T-helper 17 cell (primary cell): ENCODE results near the gene SIGLEC12. TPM values are rescaled to one million over a fixed set of nuclear protein-coding genes. Genes with fewer than 3 reads are reported as not detected.

Experiments used
- ATAC-seq: fragments of 150-1000 bp; cut with Tn5 transposase; 2 replicates; pipeline ENCODE4 v1.10.0; 2021; ENCODE audit warnings: mild to moderate bottlenecking, moderate library complexity
- DNase-seq, 3 donors: peaks; one replicate each; pipeline versions ENCODE4 v3.0.0 to v3.0.0-alpha.2; 2020 to 2021
- H3K9me3 ChIP-seq: one replicate; pipeline ENCODE4 v1.7.0; 2013; ENCODE audit warnings: low read length, mild to moderate bottlenecking; ENCODE audit not compliant: control insufficient read depth, poor library complexity, severe bottlenecking
- H3K27ac Mint-ChIP-seq: one replicate; pipeline ENCODE4 v1.8.0; 2022; ENCODE audit warnings: mild to moderate bottlenecking, moderate library complexity, mixed read lengths
- H3K27me3 Mint-ChIP-seq: one replicate; pipeline ENCODE4 v1.8.0; 2022; ENCODE audit warnings: mixed read lengths
- H3K36me3 Mint-ChIP-seq: one replicate; pipeline ENCODE4 v1.8.0; 2022; ENCODE audit warnings: low read depth, mixed read lengths
- H3K4me1 Mint-ChIP-seq: one replicate; pipeline ENCODE4 v1.8.0; 2022; ENCODE audit warnings: mild to moderate bottlenecking, mixed read lengths
- H3K4me3 Mint-ChIP-seq: one replicate; pipeline ENCODE4 v1.8.0; 2022; ENCODE audit warnings: mild to moderate bottlenecking, moderate library complexity, mixed read lengths
- total RNA-seq, 4 donors: library from RNA in 2 of 4; stranded (reverse) in 2 of 4; gene quantifications; one replicate each; pipeline ENCODE4 v1.2.3 and lab custom pipeline; 2022 to 2026

Gene SIGLEC12
- total RNA-seq, 2 donors from 2014 or later = not detected

GRCh38 chr19:51539821-51540366 lies 38.3 kb upstream of the SIGLEC12 start:
- H3K4me3 Mint-ChIP-seq = no peak overlapping the region
- H3K27me3 Mint-ChIP-seq = peaks cover 72% of the 10 kb centered on the region
- H3K9me3 ChIP-seq = no peaks in the 10 kb centered on the region
- H3K27ac Mint-ChIP-seq = no peak overlapping the region
- ATAC-seq (no peak), DNase-seq (no peak)
- H3K36me3 Mint-ChIP-seq = peaks cover 2% of the 10 kb centered on the region
- no peaks in the 10 kb centered on the region for H3K4me1 Mint-ChIP-seq

DNA sequence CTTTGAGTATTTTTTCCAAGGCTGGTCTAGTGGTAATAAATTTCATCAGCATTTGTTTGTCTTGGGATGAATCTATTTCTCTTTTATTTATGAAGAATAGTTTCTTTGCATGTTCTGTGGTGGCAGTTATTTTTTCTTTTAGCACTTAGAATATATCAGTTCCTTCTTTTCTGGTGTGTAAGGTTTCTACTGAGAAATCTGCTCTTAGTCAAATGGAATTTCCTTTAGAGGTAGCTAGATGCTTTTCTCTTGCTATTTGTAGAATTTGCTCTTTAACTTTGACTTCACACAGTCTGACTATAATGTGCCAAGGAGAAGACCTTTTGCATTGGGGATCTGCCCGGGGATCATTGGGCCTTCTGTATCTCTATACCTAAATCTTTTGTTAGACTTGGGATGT lies 33.9 kb upstream of the SIGLEC12 start:
- no peak overlapping the region for H3K4me3 Mint-ChIP-seq
- ATAC-seq = no peak
- H3K27ac Mint-ChIP-seq = no peak overlapping the region
- no peaks in the 10 kb centered on the region for H3K36me3 Mint-ChIP-seq
- no peak for DNase-seq
- no peaks in the 10 kb centered on the region for H3K9me3 ChIP-seq
- H3K4me1 Mint-ChIP-seq = no peaks in the 10 kb centered on the region
- H3K27me3 Mint-ChIP-seq = peaks cover 65% of the 10 kb centered on the region

DNA sequence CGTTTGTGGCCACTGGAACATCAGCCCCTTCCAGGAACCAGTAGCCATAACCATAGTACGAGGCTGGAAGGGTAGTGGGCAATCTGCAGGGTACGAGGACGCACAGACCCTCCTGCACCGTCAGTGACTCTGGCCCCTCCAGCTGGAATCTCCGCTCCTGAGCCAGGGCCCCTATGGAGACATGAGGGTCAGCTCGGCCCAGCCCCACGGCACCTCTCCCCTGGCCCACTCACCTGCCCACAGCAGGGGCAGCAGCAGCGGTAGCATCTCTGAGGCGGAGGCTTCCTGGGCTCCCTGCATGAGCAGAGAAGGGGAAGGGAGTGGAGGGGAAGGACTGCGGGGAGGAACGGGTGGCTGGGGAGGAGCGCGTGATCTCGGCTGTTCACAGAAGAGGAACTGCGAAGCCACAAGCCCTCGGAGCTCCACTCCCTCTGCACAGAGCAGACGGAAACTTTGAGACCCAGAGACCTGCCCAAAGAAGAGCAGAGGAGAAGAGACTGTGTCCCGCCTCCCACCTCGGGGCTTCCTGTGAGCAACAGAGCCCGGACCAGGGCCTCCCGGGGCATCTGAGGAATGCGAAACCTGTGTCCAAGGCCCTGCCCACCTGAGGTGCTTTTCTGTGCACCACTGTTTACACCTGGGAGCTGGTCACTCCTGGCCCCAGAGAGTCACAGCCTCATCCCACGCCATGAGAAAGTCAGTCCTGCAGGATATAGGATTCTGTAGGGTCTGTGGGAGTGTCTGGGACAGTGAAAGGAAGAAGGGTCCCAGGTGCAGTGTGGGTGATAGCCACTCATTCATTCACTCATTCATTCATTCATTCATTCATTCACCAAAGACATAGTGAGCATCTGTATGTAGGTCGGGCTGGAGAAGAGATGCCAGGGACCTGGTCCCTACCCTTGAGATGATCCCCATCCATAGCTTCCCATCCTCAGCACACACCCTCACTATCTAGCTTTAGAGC lies 30.0 kb upstream of the SIGLEC12 start, which contains the start of gene SIGLEC6:
TSS of gene SIGLEC6 (minus strand) at position 322 of the 967 bp plus-strand sequence. CDS start at position 300, 22 bp downstream.
- Mint-ChIP-seq H3K27me3 (peaks cover 69% of the 10 kb centered on the region), H3K27ac (no peak within 1 kb of the TSS), H3K36me3 (no peaks in the 10 kb centered on the region), H3K4me1 (no peaks in the 10 kb centered on the region), H3K4me3 (no peak within 1 kb of the TSS)
- no peaks in the 10 kb centered on the region for H3K9me3 ChIP-seq
- ATAC-seq = peak; percentile 66
- DNase-seq = no peak

DNA sequence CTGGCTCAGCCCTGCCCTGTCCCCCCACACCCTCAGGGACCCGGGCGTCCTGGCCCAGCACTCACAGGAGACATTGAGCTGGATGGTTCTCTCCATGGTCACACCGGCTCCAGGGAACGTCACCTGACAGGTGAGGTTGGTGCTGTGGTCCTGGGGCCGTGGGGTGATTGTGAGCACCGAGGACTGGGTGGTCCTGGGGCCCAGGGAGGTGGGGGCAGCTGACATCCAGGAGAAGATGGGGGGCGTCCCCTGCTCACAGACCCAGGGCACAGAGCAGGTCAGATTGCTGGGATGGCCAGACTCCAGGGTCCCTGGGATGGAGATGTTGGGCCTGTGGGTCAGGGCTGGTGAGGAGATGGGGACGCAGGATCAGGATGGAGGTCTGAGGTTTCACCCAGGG lies 29.0 kb upstream of the SIGLEC12 start:
- Mint-ChIP-seq H3K4me1 (no peaks in the 10 kb centered on the region), H3K36me3 (no peaks in the 10 kb centered on the region), H3K27me3 (peaks cover 69% of the 10 kb centered on the region), H3K27ac (no peak overlapping the region), H3K4me3 (no peak overlapping the region)
- H3K9me3 ChIP-seq = no peaks in the 10 kb centered on the region
- ATAC-seq (no peak), DNase-seq (no peak)

DNA sequence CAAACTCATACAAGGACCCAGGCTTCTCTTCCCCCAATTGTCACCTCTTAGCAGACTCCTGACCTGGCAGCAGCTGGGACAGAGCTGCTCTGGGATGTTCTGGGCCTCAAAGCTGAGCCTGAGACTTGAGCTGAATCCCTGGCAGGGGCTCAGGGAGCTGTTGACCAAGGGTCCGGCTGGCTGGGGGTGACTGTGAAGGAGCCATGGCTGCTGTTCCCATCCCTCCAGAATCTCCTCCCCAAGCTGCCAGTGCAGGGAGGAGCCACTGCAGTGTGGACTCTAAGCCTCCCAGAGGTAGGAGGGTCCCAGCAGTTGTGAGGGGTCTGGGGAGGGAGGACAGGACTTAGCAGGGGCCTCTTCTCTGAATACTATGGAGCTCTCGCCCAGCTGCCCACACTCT lies 27.7 kb upstream of the SIGLEC12 start:
- peaks cover 74% of the 10 kb centered on the region for H3K27me3 Mint-ChIP-seq
- DNase-seq (no peak), ATAC-seq (no peak)
- H3K4me1 Mint-ChIP-seq = no peaks in the 10 kb centered on the region
- H3K4me3 Mint-ChIP-seq = no peak overlapping the region
- no peaks in the 10 kb centered on the region for H3K9me3 ChIP-seq
- H3K27ac Mint-ChIP-seq = no peak overlapping the region
- no peaks in the 10 kb centered on the region for H3K36me3 Mint-ChIP-seq

DNA sequence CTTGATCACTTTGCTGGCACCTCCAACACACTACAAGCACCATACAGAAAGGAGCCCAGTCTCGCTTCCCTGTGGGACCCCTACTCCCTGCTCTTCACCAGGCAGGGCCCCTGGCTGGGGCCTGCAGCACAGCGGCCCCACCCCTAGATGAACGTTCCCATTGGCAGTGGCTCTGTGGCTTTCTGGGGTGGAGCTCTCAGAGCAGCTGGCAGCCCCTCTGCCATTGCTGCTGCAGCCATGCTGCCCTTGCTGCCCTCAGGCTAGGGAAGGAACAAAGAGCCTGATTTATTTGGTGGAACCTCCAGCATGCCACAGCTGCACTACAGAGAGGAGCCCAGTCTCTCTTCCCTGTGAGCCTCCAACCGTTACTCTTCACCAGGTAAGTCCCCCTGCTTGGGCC lies 24.1 kb upstream of the SIGLEC12 start:
- no peak overlapping the region for H3K27ac Mint-ChIP-seq
- H3K27me3 Mint-ChIP-seq = peaks cover 81% of the 10 kb centered on the region
- H3K4me1 Mint-ChIP-seq = no peaks in the 10 kb centered on the region
- ATAC-seq = no peak
- no peak for DNase-seq
- no peak overlapping the region for H3K4me3 Mint-ChIP-seq
- no peaks in the 10 kb centered on the region for H3K9me3 ChIP-seq
- peaks cover 7% of the 10 kb centered on the region for H3K36me3 Mint-ChIP-seq

DNA sequence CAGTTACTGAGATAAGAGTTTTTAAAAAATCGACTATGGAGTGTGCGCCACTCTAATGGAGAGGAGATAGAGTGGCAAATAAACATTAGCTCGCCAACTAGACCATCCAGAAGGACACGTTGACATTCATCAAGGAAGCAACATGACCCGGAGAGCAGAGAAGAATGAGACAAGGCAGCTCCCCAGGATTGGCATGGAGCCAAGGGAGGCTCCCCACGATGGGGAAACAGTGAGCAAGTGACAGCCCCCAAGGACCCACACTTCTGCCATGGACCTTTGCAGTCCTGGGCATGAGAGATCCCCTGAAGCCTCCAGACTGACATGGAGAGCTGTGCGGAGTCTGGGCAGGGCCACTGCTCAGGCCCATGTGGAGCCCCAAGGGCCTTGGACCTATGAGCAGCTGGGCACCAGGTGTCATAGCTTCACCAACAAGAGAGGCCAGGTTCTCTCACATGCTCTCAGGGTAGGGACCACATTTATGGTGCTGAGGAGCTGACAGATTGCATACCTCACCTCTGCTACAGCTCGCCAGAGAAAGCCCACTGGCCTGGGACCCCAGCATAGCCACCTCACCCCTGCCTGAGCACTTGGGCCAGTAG lies 23.2 kb upstream of the SIGLEC12 start:
- no peaks in the 10 kb centered on the region for H3K9me3 ChIP-seq
- Mint-ChIP-seq H3K27ac (no peak overlapping the region), H3K4me3 (no peak overlapping the region), H3K27me3 (peaks cover 73% of the 10 kb centered on the region), H3K4me1 (no peaks in the 10 kb centered on the region), H3K36me3 (peaks cover 7% of the 10 kb centered on the region)
- no peak for ATAC-seq
- DNase-seq = no peak

DNA sequence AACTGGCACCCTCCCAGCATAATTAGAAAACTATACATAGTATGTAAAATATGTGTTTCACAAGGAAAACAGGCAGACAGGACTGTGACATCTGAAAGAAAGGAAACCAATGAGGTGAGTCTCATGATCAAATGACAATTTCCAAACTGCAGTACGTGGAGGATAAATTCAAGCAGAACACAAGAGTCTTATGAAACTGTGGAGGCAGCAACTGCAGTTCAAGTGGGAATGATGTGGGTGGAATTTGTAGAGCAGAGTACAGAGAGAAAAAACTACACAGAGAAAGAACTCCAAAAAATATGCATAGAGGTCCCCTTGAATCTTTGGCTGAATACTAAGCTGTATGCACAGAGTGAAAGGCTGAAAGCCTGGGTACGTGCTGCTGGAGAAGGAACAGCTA lies 20.2 kb upstream of the SIGLEC12 start:
- Mint-ChIP-seq H3K4me1 (no peaks in the 10 kb centered on the region), H3K27ac (no peak overlapping the region)

GRCh38 chr19:51521357-51521756 lies 19.8 kb upstream of the SIGLEC12 start:
- H3K9me3 ChIP-seq = no peaks in the 10 kb centered on the region
- no peak for ATAC-seq

More for the DNA sequence above, 20.2 kb upstream of the SIGLEC12 start:
- no peak for DNase-seq
- H3K9me3 ChIP-seq = no peaks in the 10 kb centered on the region
- peaks cover 65% of the 10 kb centered on the region for H3K27me3 Mint-ChIP-seq
- ATAC-seq = no peak
- H3K4me3 Mint-ChIP-seq = no peak overlapping the region
- peaks cover 10% of the 10 kb centered on the region for H3K36me3 Mint-ChIP-seq

GRCh38 chr19:51520728-51521127 lies 19.1 kb upstream of the SIGLEC12 start:
- Mint-ChIP-seq H3K4me1 (no peaks in the 10 kb centered on the region), H3K27me3 (peaks cover 59% of the 10 kb centered on the region), H3K27ac (no peak overlapping the region), H3K4me3 (no peak overlapping the region), H3K36me3 (peaks cover 10% of the 10 kb centered on the region)
- H3K9me3 ChIP-seq = no peaks in the 10 kb centered on the region
- no peak for DNase-seq
- no peak for ATAC-seq

More at GRCh38 chr19:51521357-51521756, 19.8 kb upstream of the SIGLEC12 start:
- no peak overlapping the region for H3K27ac Mint-ChIP-seq
- H3K4me1 Mint-ChIP-seq = no peaks in the 10 kb centered on the region
- peaks cover 65% of the 10 kb centered on the region for H3K27me3 Mint-ChIP-seq
- no peak overlapping the region for H3K4me3 Mint-ChIP-seq
- H3K36me3 Mint-ChIP-seq = peaks cover 10% of the 10 kb centered on the region
- DNase-seq = no peak

GRCh38 chr19:51514866-51515481 lies 13.4 kb upstream of the SIGLEC12 start:
- H3K4me3 Mint-ChIP-seq = no peak overlapping the region
- DNase-seq (no peak), ATAC-seq (no peak)
- no peak overlapping the region for H3K27ac Mint-ChIP-seq
- H3K27me3 Mint-ChIP-seq = peaks cover 50% of the 10 kb centered on the region
- no peaks in the 10 kb centered on the region for H3K9me3 ChIP-seq
- H3K36me3 Mint-ChIP-seq = peaks cover 6% of the 10 kb centered on the region
- no peaks in the 10 kb centered on the region for H3K4me1 Mint-ChIP-seq

DNA sequence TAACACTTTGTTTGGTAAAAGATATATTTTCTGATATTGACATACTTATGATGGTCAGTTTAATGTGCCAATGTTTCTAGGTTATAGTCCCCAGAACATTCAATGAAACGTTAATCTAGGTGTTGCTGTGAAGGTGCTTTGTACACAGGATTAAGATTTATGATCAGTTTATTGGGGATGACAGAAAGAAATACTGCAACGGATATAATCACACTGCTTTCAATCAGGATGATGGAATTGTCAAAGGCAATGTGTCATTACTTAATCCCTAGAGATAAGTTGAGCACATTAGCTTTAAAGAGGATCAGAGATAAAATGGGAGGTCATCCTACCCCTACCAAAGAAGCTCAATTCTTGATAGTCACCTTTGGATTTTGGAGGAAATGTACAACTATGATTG lies 12.4 kb upstream of the SIGLEC12 start:
- Mint-ChIP-seq H3K27me3 (peaks cover 57% of the 10 kb centered on the region), H3K27ac (no peak overlapping the region), H3K4me3 (no peak overlapping the region), H3K4me1 (no peaks in the 10 kb centered on the region), H3K36me3 (peaks cover 6% of the 10 kb centered on the region)
- ATAC-seq = no peak
- H3K9me3 ChIP-seq = no peaks in the 10 kb centered on the region
- no peak for DNase-seq

- DNase-seq (no peak), ATAC-seq (no peak)
- peaks cover 2% of the 10 kb centered on the region for H3K36me3 Mint-ChIP-seq
- no peak overlapping the region for H3K4me3 Mint-ChIP-seq
- H3K4me1 Mint-ChIP-seq = no peaks in the 10 kb centered on the region
- H3K9me3 ChIP-seq = no peaks in the 10 kb centered on the region
- no peak overlapping the region for H3K27ac Mint-ChIP-seq
- peaks cover 50% of the 10 kb centered on the region for H3K27me3 Mint-ChIP-seq
Measured at GRCh38 chr19:51511353-51511752, 9.8 kb upstream of the SIGLEC12 start.
